OCI-LY7 (cell line): ENCODE measurements around the gene PALMD.

ENCODE experiments used
- CTCF ChIP-seq: fragments of 200-600 bp; sonication (generic); conservative IDR thresholded peaks from 2 replicates; pipeline ENCODE4 v1.5.1; 2014; ENCODE audit warnings: mild to moderate bottlenecking, antibody characterized with exemption, low read length, moderate library complexity, mixed read lengths
- EZH2phosphoT487 ChIP-seq: fragments of 200-600 bp; sonication (generic); IDR thresholded peaks from 2 replicates; pipeline ENCODE4 v1.6.1; 2018; ENCODE audit warnings: low read depth, borderline replicate concordance, mild to moderate bottlenecking, mixed run types, antibody characterized with exemption, low read length, moderate library complexity, mixed read lengths

GRCh38 chr1:99727575-99728185 is 81.8 kb downstream of the PALMD start:
- TF ChIP-seq CTCF (no peak), EZH2phosphoT487 (no peak)
